AG08395 (cell line): Measurements from ENCODE around the gene EDDM3A.

Experiments used
- DNase-seq: peaks from one replicate; pipeline ENCODE4 v3.0.0; 2012; ENCODE audit warnings: mixed read lengths, low spot score

EDDM3A gene

DNA sequence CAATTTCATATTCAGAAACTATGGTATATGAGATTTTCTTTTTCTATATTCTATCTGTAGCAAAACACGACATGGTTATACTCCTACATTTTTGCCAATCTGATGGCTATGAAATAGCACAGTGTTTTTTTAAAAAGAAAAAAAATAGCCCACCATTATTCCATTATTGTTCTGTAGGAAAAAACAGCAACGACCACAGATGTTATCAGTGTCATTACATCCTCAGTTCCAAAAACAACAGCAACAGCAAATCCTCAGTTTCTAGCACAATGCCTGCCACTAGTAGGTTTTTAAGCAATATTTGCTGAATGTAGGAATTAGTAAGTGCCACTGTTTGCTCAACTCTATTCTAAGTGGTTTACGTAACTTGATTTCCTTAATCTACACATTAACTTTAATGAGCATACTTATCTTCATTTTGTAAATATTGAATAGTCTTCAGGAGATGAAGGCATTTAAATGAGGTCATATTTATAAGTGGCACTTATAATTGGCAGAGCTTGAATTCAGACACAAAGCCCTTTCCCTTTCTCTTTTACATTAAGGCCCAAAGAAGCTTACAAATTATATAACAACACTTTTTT, 43.6 kb downstream of the EDDM3A start:
- DNase-seq = no peak

DNA sequence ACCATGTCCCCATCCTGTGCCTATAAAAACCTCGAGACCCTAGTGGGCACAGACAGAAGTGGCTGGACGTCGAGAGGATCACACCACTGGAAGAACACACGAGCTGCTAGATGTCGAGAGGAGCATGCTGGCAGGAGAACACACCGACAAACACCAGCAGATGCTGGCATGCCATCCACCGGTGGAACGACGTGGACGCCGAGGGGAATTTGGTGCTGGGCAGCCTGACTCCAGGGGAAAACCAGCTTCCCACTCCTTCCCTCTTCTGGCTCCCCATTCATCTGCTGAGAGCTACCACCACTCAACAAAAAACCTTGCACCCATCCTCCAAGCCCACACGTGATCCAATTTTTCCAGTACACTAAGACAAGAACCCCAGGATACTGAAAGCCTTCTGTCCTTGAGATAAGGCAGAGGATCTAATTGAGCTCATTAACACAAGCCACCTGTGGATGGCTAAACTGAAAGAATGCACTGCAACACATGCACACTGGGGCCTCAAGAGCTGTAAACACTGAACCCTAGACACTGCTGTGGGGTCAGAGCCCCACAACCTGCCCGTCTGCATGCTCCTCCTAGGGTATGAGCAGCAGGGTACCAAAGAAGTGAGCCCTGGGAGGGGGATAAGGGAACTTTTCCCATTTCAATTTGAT, 44.9 kb downstream of the EDDM3A start:
- no peak for DNase-seq

DNA sequence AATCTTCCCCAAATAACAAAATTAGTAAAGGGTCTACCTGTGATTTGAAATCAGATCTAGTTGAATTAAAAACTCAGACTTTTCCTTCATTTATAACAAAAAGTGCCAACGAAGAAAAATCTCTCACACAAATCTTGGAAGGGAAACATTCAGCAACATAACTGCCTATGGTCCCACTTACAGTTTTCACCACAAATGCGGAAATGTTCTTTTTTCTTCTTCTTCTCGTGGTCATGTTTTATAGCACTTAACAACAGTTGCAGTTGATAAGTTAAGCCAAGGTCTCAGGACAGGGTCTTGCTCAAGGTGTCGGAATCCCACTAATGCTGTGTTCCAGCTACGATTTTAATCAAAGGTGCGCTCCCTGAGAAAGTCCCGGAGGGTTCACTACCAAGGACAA, 45.5 kb downstream of the EDDM3A start:
- no peak for DNase-seq

DNA sequence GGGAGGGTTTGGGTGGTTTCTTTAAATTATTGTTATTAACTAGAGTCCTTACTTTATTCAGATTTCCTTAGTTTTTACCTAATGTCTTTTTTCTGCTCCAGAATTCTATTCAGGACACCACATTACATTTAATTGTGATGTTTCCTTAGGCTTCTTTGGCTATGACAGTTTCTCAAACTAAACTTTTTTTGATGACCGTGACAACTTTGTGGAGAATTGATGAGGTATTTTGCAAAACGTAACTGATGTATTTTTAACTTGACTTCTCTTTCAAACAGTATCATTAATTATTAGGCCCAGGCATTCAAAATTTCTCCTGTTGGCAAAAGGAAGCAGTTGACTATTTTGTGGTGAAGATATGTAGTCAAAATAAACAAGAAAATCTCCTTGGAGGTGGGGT, 45.9 kb downstream of the EDDM3A start:
- no peak for DNase-seq

DNA sequence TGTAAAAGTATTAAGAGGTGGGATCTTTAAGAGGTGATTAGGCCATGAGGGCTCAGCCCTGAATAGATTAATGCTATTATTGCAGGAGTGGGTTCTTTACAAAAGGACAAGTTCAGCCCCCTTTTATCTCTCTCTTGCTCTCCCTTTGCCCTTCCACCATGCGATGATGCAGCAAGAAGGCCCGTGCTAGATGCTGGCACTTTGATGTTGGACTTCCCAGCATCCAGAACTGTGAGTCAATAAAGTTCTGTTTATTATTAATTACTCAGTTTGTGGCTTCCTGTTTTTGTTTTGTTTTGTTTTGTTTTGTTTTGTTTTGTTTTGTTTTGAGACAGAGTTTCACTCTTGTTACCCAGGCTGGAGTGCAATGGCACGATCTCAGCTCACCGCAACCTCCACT, 46.9 kb downstream of the EDDM3A start:
- no peak for DNase-seq

DNA sequence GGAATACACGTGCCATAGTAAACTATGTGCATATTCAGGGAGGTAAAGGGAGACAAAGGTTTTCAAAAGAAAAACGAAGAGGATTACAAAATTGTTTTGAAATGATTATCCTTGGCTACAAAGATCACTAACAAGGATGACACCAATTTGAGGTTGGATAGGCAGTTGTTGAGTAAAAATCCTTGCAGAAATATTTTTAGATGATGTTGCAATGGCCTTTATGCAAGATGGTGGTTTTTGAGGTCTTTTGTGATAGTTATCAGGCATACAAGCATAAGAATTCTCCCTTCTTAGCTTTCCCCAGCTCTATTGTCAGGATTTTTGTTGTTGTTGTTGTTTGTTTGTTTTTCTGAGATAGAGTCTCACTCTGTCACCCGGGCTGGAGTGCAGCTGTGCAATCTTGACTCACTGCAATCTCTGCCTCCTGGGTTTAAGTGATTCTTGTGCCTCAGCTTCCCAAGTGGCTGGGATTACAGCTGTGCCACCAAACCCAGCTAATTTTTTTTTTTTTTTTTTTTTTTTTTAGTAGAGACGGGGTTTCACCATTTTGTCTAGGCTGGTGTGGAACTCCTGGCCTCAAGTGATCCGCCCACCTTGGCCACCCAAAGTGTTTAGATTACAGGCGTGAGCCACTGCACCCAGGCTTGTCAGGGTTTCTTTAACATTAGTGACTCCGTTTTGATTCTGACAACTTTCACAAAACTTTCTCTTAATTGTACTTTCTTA, 49.1 kb downstream of the EDDM3A start:
- DNase-seq = no peak

DNA sequence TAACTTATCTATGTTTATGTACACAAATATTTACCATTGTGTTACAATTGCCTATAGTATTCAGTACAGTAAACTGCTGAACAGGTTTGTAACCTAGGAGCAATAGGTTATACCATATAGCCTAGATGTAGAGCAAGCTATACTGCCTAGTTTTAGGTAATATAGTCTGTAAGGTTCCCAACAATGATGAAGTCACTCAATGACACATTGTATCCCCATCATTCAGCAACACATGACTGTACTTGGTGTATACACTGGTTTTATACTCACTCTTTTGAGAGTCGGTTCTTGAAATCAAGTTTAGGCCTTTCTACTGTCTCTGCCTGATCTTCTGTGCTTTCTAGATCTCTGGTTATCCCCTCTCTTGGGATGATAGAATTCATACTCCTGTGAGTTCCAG, 51.5 kb downstream of the EDDM3A start:
- DNase-seq = no peak
